Measurements from ENCODE around the gene PAK4. TPM values are rescaled to one million over a fixed set of nuclear protein-coding genes. Genes with fewer than 3 reads are reported as not detected.

The PAK4 gene
- total RNA-seq, 1 experiment from 2014 or later: 63.1 TPM

DNA sequence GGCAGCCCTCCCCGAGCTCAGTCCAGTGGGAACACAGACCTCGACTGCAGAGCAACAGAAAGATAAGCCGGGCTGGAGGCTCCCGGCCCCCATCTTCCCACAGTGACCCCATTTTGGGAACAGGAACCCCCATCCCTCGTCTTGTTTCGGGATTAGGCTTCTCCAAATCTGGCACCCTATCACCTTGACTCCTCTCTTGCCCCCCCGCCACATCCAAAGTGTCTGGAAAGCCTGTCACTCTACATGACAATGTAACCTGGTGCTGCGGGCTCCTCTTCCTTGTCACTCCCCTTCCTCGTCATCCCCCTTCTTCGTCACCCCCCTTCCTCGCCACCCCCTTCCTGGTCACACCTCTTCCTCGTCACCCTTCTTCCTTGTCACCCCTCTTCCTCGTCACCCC, 10.1 kb downstream of the PAK4 start:
- peaks cover 23% of the 10 kb centered on the region; the same call in 1 of the 2 replicates for H3K4me1 ChIP-seq (ENCODE audit: insufficient read depth, low read length)
- no peak overlapping the region for H3K4me2 ChIP-seq (ENCODE audit: insufficient read depth, insufficient read length, low read length)
- H3K4me1 Mint-ChIP-seq: peaks cover 86 to 95% of the 10 kb centered on the region in 2 experiments

More for the DNA sequence above, 10.1 kb downstream of the PAK4 start:
- H2AK5ac ChIP-seq (ENCODE audit: insufficient read length, low read length): no peak overlapping the region
- Mint-ChIP-seq H3K4me3 (peak overlapping the region in 1 of 2 experiments; percentile 37; a peak in 1 of 5 replicates), H3K27ac (peak overlapping the region in 2 of 3 experiments; percentile 58 to 88; a peak in 3 of 7 replicates), H3K27me3 (ENCODE audit: low read depth) (no peaks in the 10 kb centered on the region), H3K9me3 (no peaks in the 10 kb centered on the region), H3K36me3 (ENCODE audit: insufficient read depth in 1 of 3, low read depth in 3 of 3) (no peaks in the 10 kb centered on the region)
- H2BK5ac ChIP-seq (ENCODE audit: insufficient read length, low read length): no peak overlapping the region
- peak overlapping the region; percentile 51 for H3K18ac ChIP-seq (ENCODE audit: insufficient read length, low read depth, low read length)
- DNase-seq: no peak
- peaks cover 25% of the 10 kb centered on the region; the same call in 1 of the 2 replicates for H3K79me2 ChIP-seq (ENCODE audit: insufficient read depth, low read length)
- H3K23ac ChIP-seq (ENCODE audit: insufficient read length, low read depth, low read length): no peak overlapping the region
- H4K20me1 ChIP-seq (ENCODE audit: control insufficient read depth, insufficient read depth, insufficient read length): peaks cover 7% of the 10 kb centered on the region
- no CpG with 5 or more reads among the region's 13 CpGs for WGBS (ENCODE audit: extremely low coverage, insufficient read length, low lambda C conversion rate)
- no peak overlapping the region for H3K27ac ChIP-seq (ENCODE audit: insufficient read length, low read depth, low read length)
- no peak overlapping the region for H2AFZ ChIP-seq (ENCODE audit: low read length)
- no peak overlapping the region for H4K8ac ChIP-seq (replicated peaks; ENCODE audit: insufficient read length, low read depth, low read length)
- H3K14ac ChIP-seq (ENCODE audit: insufficient read depth, low read length): no peak overlapping the region
- H4K91ac ChIP-seq (ENCODE audit: insufficient read length, low read depth, low read length): no peak overlapping the region
- no peaks in the 10 kb centered on the region for H3K23me2 ChIP-seq (ENCODE audit: insufficient read length, low read depth, low read length, poor library complexity, severe bottlenecking)
- H3T11ph ChIP-seq (ENCODE audit: low read length): no peak overlapping the region
- H2BK20ac ChIP-seq (ENCODE audit: low read depth, low read length, poor library complexity, severe bottlenecking): no peak overlapping the region
- TF ChIP-seq, protein P1, sequence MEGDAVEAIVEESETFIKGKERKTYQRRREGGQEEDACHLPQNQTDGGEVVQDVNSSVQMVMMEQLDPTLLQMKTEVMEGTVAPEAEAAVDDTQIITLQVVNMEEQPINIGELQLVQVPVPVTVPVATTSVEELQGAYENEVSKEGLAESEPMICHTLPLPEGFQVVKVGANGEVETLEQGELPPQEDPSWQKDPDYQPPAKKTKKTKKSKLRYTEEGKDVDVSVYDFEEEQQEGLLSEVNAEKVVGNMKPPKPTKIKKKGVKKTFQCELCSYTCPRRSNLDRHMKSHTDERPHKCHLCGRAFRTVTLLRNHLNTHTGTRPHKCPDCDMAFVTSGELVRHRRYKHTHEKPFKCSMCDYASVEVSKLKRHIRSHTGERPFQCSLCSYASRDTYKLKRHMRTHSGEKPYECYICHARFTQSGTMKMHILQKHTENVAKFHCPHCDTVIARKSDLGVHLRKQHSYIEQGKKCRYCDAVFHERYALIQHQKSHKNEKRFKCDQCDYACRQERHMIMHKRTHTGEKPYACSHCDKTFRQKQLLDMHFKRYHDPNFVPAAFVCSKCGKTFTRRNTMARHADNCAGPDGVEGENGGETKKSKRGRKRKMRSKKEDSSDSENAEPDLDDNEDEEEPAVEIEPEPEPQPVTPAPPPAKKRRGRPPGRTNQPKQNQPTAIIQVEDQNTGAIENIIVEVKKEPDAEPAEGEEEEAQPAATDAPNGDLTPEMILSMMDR (conservative IDR thresholded peaks at IDR 0.05): no peak
- H2BK120ac ChIP-seq (ENCODE audit: low read depth, low read length, poor library complexity, severe bottlenecking): no peak overlapping the region
- no peak overlapping the region for H2BK15ac ChIP-seq (ENCODE audit: low read depth, low read length)
- no peaks in the 10 kb centered on the region for H3K79me1 ChIP-seq (ENCODE audit: insufficient read depth, low read depth, low read length, poor library complexity, severe bottlenecking)
- no peaks in the 10 kb centered on the region for H3K27me3 ChIP-seq (ENCODE audit: insufficient read depth, low read length)
- no peak overlapping the region for H3K9ac ChIP-seq (ENCODE audit: extremely low read depth, insufficient read length, low read length)
- H2BK12ac ChIP-seq (ENCODE audit: insufficient read length, low read depth, low read length): no peak overlapping the region
- no peaks in the 10 kb centered on the region for H3K9me3 ChIP-seq (ENCODE audit: control insufficient read depth, low read depth, low read length)
- H4K5ac ChIP-seq (ENCODE audit: insufficient read length, low read depth, low read length): no peak overlapping the region
- no peak overlapping the region for H3K56ac ChIP-seq (ENCODE audit: insufficient read length, low read depth, low read length)
- H3K4ac ChIP-seq (ENCODE audit: low read depth, low read length): no peak overlapping the region; the same call in 1 of the 2 replicates

Data from H9 (cell line).